ENCODE results near the gene MARCOL.

MARCOL gene
- 0 reads per million in 2 donors for total RNA-seq

- no peak for DNase-seq
These were observed at the start of gene MARCOL for GRCh38 chr5:148238418-148238794. MARCOL (plus strand) TSS chr5:148238525; CDS start chr5:148238598, 73 bp downstream.

GRCh38 chr5:148191010-148191409, 47.3 kb upstream of the MARCOL start:
- DNase-seq: no peak

GRCh38 chr5:148193202-148193601, 45.1 kb upstream of the MARCOL start:
- no peak for DNase-seq

- DNase-seq: no peak
These were observed 37.2 kb upstream of the MARCOL start for GRCh38 chr5:148201151-148201550.

GRCh38 chr5:148202531-148203203, 35.7 kb upstream of the MARCOL start, which contains the start of gene SPINK6:
SPINK6 (plus strand) TSS chr5:148203042; CDS start chr5:148203097, 55 bp downstream.
- no peak for DNase-seq

- no peak for DNase-seq
These were observed 33.1 kb upstream of the MARCOL start for GRCh38 chr5:148205044-148205806.

- no peak for DNase-seq
These were observed 32.5 kb upstream of the MARCOL start for GRCh38 chr5:148205865-148206264.

- DNase-seq: no peak
These were observed 31.7 kb upstream of the MARCOL start for GRCh38 chr5:148206620-148207019.

- no peak for DNase-seq
These were observed 30.1 kb upstream of the MARCOL start for GRCh38 chr5:148208226-148208625.

GRCh38 chr5:148209151-148209770, 29.1 kb upstream of the MARCOL start:
- no peak for DNase-seq

- DNase-seq: no peak
These were observed 23.6 kb upstream of the MARCOL start for GRCh38 chr5:148214665-148215185.

GRCh38 chr5:148221508-148221907, 16.8 kb upstream of the MARCOL start:
- DNase-seq: no peak

GRCh38 chr5:148224117-148224742, 14.1 kb upstream of the MARCOL start:
- DNase-seq: no peak

- no peak for DNase-seq
These were observed 9.8 kb upstream of the MARCOL start for GRCh38 chr5:148228392-148228984.

- no peak for DNase-seq
These were observed 8.5 kb upstream of the MARCOL start for GRCh38 chr5:148229840-148230239.

- DNase-seq: no peak
These were observed 8.1 kb upstream of the MARCOL start for GRCh38 chr5:148230240-148230639.

- DNase-seq: no peak
These were observed 424 bp upstream of the MARCOL start for GRCh38 chr5:148237785-148238417.

- no peak for DNase-seq
These were observed 10.6 kb downstream of the MARCOL start for GRCh38 chr5:148248894-148249293.

GRCh38 chr5:148255456-148255855, 17.1 kb downstream of the MARCOL start:
- no peak for DNase-seq

GRCh38 chr5:148259288-148259687, 21.0 kb downstream of the MARCOL start:
- DNase-seq: no peak

- DNase-seq: no peak
These were observed 22.9 kb downstream of the MARCOL start for GRCh38 chr5:148261221-148261620.

- no peak for DNase-seq
These were observed 29.6 kb downstream of the MARCOL start for GRCh38 chr5:148267962-148268361.

All from T-helper 2 cell (primary cell).